B cell (primary cell): ENCODE measurements around the gene NCOA4. TPM values are rescaled to one million over a fixed set of nuclear protein-coding genes. Genes with fewer than 3 reads are reported as not detected.

Experiments
- ATAC-seq: fragments of 200-7000 bp; cut with Tn5 transposase; one replicate; pipeline ENCODE4 v1.10.0; 2021; ENCODE audit warnings: low read depth, mild to moderate bottlenecking, moderate number of reproducible peaks, moderate library complexity
- CTCF ChIA-PET: fragments of 350-600 bp; sonication (Branson Sonifier 250); formaldehyde crosslinking; loops from one replicate; lab custom pipeline; 2021; ENCODE audit warnings: antibody characterized with exemption, inconsistent platforms; lab: Charles Lee
- POLR2A ChIA-PET: fragments of 350-600 bp; sonication (Branson Sonifier 250); formaldehyde crosslinking; loops from one replicate; lab custom pipeline; 2021; ENCODE audit warnings: antibody characterized with exemption; lab: Charles Lee
- DNase-seq: peaks from one replicate; pipeline ENCODE4 v3.0.0; 2013
- H2AFZ ChIP-seq: 2 replicates; pipeline ENCODE4 v1.6.1; 2012; ENCODE audit warnings: mild to moderate bottlenecking, low read depth, low read length; ENCODE audit not compliant: insufficient read depth, poor library complexity, severe bottlenecking
- H3K27ac ChIP-seq, 2 donors: 1 replicate in 1 of 2; 2 replicates in 1 of 2; pipeline ENCODE4 v1.5.1; 2012 to 2013; ENCODE audit warnings: low read length in 2 of 2, mild to moderate bottlenecking in 2 of 2, moderate library complexity in 1 of 2
- H3K27me3 ChIP-seq, 4 experiments: fragments of 200-600 bp in 1 of 4; sonication (generic) in 1 of 4; replicated peaks in 1 of 4; 1 replicate in 2 of 4; 2 replicates in 2 of 4; pipeline versions ENCODE4 v1.6.1 to v1.7.0; 2013 to 2016; ENCODE audit warnings: low read length in 3 of 4, mild to moderate bottlenecking in 2 of 4, mixed read lengths in 1 of 4, moderate library complexity in 1 of 4; ENCODE audit not compliant: insufficient read depth in 4 of 4, control insufficient read depth in 3 of 4; ENCODE audit errors: control extremely low read depth in 1 of 4
- H3K36me3 ChIP-seq, 2 experiments: replicated peaks in 1 of 2; 1 replicate in 1 of 2; 2 replicates in 1 of 2; pipeline versions ENCODE4 v1.6.1 to v1.7.1; 2013; ENCODE audit warnings: low read length in 1 of 2; ENCODE audit not compliant: insufficient read depth in 2 of 2, control insufficient read depth in 1 of 2; ENCODE audit errors: control extremely low read depth in 1 of 2, extremely low read depth in 1 of 2
- H3K4me1 ChIP-seq, 2 donors: fragments of 200-600 bp in 1 of 2; sonication (generic) in 1 of 2; 1 replicate in 1 of 2; 2 replicates in 1 of 2; pipeline versions ENCODE4 v1.5.1 to v1.6.1; 2013 to 2017; ENCODE audit warnings: low read length in 2 of 2; ENCODE audit not compliant: control insufficient read depth in 2 of 2, insufficient read depth in 2 of 2
- H3K4me2 ChIP-seq: replicated peaks from 2 replicates; pipeline ENCODE3; 2012; ENCODE audit warnings: mild to moderate bottlenecking, low read depth, low read length; ENCODE audit not compliant: poor library complexity, severe bottlenecking
- H3K4me3 ChIP-seq, 5 experiments: fragments of 200-600 bp in 1 of 5; sonication (generic) in 1 of 5; 1 replicate in 3 of 5; 2 replicates in 2 of 5; pipeline versions ENCODE4 v1.5.1 to v1.7.0; 2011 to 2016; ENCODE audit warnings: low read length in 4 of 5, mild to moderate bottlenecking in 4 of 5, low read depth in 2 of 5, control low read depth in 1 of 5, moderate library complexity in 1 of 5; ENCODE audit not compliant: insufficient read depth in 1 of 5; ENCODE audit errors: control extremely low read depth in 1 of 5, extremely low read depth in 1 of 5
- H3K79me2 ChIP-seq: fragments of 200-600 bp; sonication (generic); one replicate; pipeline ENCODE4 v1.6.0; 2016; ENCODE audit warnings: low read length; ENCODE audit not compliant: control insufficient read depth, insufficient read depth
- H3K9ac ChIP-seq: fragments of 200-600 bp; sonication (generic); 2 replicates; pipeline ENCODE4 v1.6.1; 2017; ENCODE audit warnings: mild to moderate bottlenecking, low read length, moderate library complexity
- H3K9me3 ChIP-seq, 3 donors: one replicate each; pipeline versions ENCODE4 v1.6.1 to v1.7.1; 2013; ENCODE audit warnings: low read length in 2 of 3; ENCODE audit not compliant: control insufficient read depth in 2 of 3, insufficient read depth in 1 of 3; ENCODE audit errors: control extremely low read depth in 1 of 3
- H4K20me1 ChIP-seq: 2 replicates; pipeline ENCODE4 v1.6.0; 2012; ENCODE audit warnings: mild to moderate bottlenecking, low read length; ENCODE audit not compliant: insufficient read depth, control insufficient read depth, poor library complexity, severe bottlenecking
- H3K27ac Mint-ChIP-seq: one replicate; pipeline ENCODE4 v1.8.0; 2021; ENCODE audit warnings: mixed read lengths
- H3K27me3 Mint-ChIP-seq: one replicate; pipeline ENCODE4 v1.8.0; 2021; ENCODE audit warnings: mixed read lengths
- H3K4me1 Mint-ChIP-seq: one replicate; pipeline ENCODE4 v1.8.0; 2021; ENCODE audit warnings: mixed read lengths
- H3K4me3 Mint-ChIP-seq: one replicate; pipeline ENCODE4 v1.8.0; 2021; ENCODE audit warnings: mixed read lengths
- H3K9me3 Mint-ChIP-seq: one replicate; pipeline ENCODE4 v1.8.0; 2022; ENCODE audit warnings: mixed read lengths; ENCODE audit not compliant: insufficient read depth
- CTCF ChIP-seq: fragments of 200-600 bp; IDR thresholded peaks from one replicate; pipeline ENCODE4 v1.8.0; 2022; ENCODE audit warnings: antibody characterized with exemption, mild to moderate bottlenecking
- EZH2 ChIP-seq: IDR thresholded peaks from 2 replicates; pipeline ENCODE4 v1.6.1; 2012; ENCODE audit warnings: borderline replicate concordance, low read depth, mild to moderate bottlenecking, moderate library complexity, low read length; ENCODE audit not compliant: insufficient read depth, poor library complexity, severe bottlenecking
- WGBS: methylation state at CpG from one replicate; pipeline ENCODE4 v1.1.5; 2013; ENCODE audit warnings: missing lambda C conversion rate; ENCODE audit not compliant: insufficient coverage; 5-methylcytosine and 5-hydroxymethylcytosine counted together
- intact Hi-C: fragments of 100-400 bp; cut with micrococcal nuclease; formaldehyde crosslinking; loops from one replicate; pipeline ENCODE4 v1.10.0; 2022
- polyA plus RNA-seq: library from polyadenylated mRNA; depleted of rRNA; stranded (reverse); fragments of >200 nt; gene quantifications from 2 replicates; pipeline ENCODE4 v1.2.3, GENCODE V29; 2012
- total RNA-seq, 2 donors: library from RNA; stranded (reverse); fragments of 120-200 nt in 1 of 2; gene quantifications; 1 replicate in 1 of 2; 2 replicates in 1 of 2; pipeline versions ENCODE4 v1.2.3 to v1.2.4, GENCODE V29; 2013 to 2022

Gene NCOA4
- total and polyA plus RNA-seq, 2 donors (not counting 1 experiment from before 2014, with no cell fraction given), result 27.1 to 69.7 TPM

- DNase-seq (peak; percentile 31), ATAC-seq (no peak)
- Mint-ChIP-seq H3K27ac (no peak overlapping the region), H3K9me3 (no peaks in the 10 kb centered on the region), H3K4me1 (peaks cover 61% of the 10 kb centered on the region), H3K27me3 (no peaks in the 10 kb centered on the region), H3K4me3 (peak overlapping the region; percentile 38)
- ChIA-PET POLR2A (interaction anchor here (0.6 kb wide), 1 partner anchor 41 kb away, joined by 5 read pairs; no protein-coding TSS in a partner anchor), CTCF (interaction anchor here (1.0 kb wide), 1 partner anchor 9 kb away, joined by 4 read pairs; no protein-coding TSS in a partner anchor)
- peak overlapping the region; percentile 37 to 57 for H3K27ac ChIP-seq
- peak overlapping the region; percentile 1 for H3K9ac ChIP-seq
- no peak overlapping the region for H2AFZ ChIP-seq
- peak overlapping the region; percentile 13 for H3K4me2 ChIP-seq
- H3K9me3 ChIP-seq, result no peaks in the 10 kb centered on the region
- intact Hi-C loops, result no loop called here
- TF ChIP-seq CTCF (no peak), EZH2 (no peak)
- H3K36me3 ChIP-seq, result peaks cover 3 to 19% of the 10 kb centered on the region in 2 experiments
- WGBS, result 63% methylated on average over 5 of the region's 7 CpGs
- peaks cover 91% of the 10 kb centered on the region for H3K79me2 ChIP-seq
- peak overlapping the region in 1 of 5 experiments; percentile 4 for H3K4me3 ChIP-seq
- H3K27me3 ChIP-seq, result no peaks in the 10 kb centered on the region
- peaks cover 91% of the 10 kb centered on the region for H4K20me1 ChIP-seq
- H3K4me1 ChIP-seq, result peaks cover 29 to 34% of the 10 kb centered on the region in 2 donors
These were observed 10.7 kb downstream of the NCOA4 start for GRCh38 chr10:46019569-46020343.

- Histone ChIP-seq H3K27me3 (no peaks in the 10 kb centered on the region), H4K20me1 (peaks cover 87% of the 10 kb centered on the region), H2AFZ (no peak overlapping the region), H3K4me3 (peak overlapping the region in 1 of 5 experiments; percentile 2), H3K79me2 (peaks cover 85% of the 10 kb centered on the region), H3K4me2 (no peak overlapping the region), H3K4me1 (peaks cover 29 to 34% of the 10 kb centered on the region in 2 donors), H3K9me3 (no peaks in the 10 kb centered on the region), H3K27ac (peak overlapping the region in 1 of 2 donors; percentile 37), H3K36me3 (peaks cover 5 to 25% of the 10 kb centered on the region in 2 experiments), H3K9ac (no peak overlapping the region)
- WGBS, result 88% methylated on average over 3 of the region's 3 CpGs
- TF ChIP-seq EZH2 (no peak), CTCF (no peak)
- Mint-ChIP-seq H3K9me3 (no peaks in the 10 kb centered on the region), H3K27me3 (no peaks in the 10 kb centered on the region), H3K4me1 (peaks cover 56% of the 10 kb centered on the region), H3K4me3 (no peak overlapping the region), H3K27ac (peak overlapping the region; percentile 2)
- intact Hi-C loops, result no loop called here
- POLR2A ChIA-PET, result interaction anchor here (0.6 kb wide), 1 partner anchor 40 kb away, joined by 5 read pairs; no protein-coding TSS in a partner anchor
- DNase-seq, result no peak
- no peak for ATAC-seq
- CTCF ChIA-PET, result interaction anchor here (1.0 kb wide), 1 partner anchor 10 kb away, joined by 4 read pairs; no protein-coding TSS in a partner anchor
These were observed 11.3 kb downstream of the NCOA4 start for GRCh38 chr10:46019177-46019528.
